Neural progenitor cell (in vitro differentiated cells): ENCODE results near the gene HERC5. TPM values are rescaled to one million over a fixed set of nuclear protein-coding genes. Genes with fewer than 3 reads are reported as not detected.
"Not testable (repeated sequence)": the region's sequence is repeated elsewhere in the genome, so short reads cannot be mapped to it uniquely, and the experiment has no call there.

ENCODE experiments used
- DNase-seq: peaks from one replicate; pipeline ENCODE4 v3.0.0-alpha.2; 2016; ENCODE audit warnings: low spot score
- H2AFZ ChIP-seq: fragments of 200-600 bp; sonication (generic); replicated peaks from 2 replicates; pipeline ENCODE4 v1.6.1; 2016; ENCODE audit warnings: antibody characterized with exemption
- H3F3A ChIP-seq: fragments of 200-600 bp; sonication (generic); 2 replicates; pipeline ENCODE4 v1.6.1; 2016; ENCODE audit warnings: antibody characterized with exemption, low read depth
- H3K27ac ChIP-seq: fragments of 200-600 bp; sonication (generic); 2 replicates; pipeline ENCODE4 v1.5.1; 2016; ENCODE audit warnings: mild to moderate bottlenecking
- H3K27me3 ChIP-seq: fragments of 200-600 bp; sonication (generic); 2 replicates; pipeline ENCODE4 v1.6.1; 2016; ENCODE audit warnings: mild to moderate bottlenecking, moderate library complexity
- H3K36me3 ChIP-seq: fragments of 200-600 bp; sonication (generic); 2 replicates; pipeline ENCODE4 v1.5.1; 2016
- H3K4me1 ChIP-seq: fragments of 200-600 bp; sonication (generic); 2 replicates; pipeline ENCODE4 v1.6.1; 2016; ENCODE audit warnings: mixed run types
- H3K4me2 ChIP-seq: fragments of 200-600 bp; sonication (generic); 2 replicates; pipeline ENCODE4 v1.6.1; 2016
- H3K4me3 ChIP-seq: fragments of 200-600 bp; sonication (generic); 2 replicates; pipeline ENCODE4 v1.5.1; 2016
- H3K79me2 ChIP-seq: fragments of 200-600 bp; sonication (generic); 2 replicates; pipeline ENCODE4 v1.6.1; 2016; ENCODE audit warnings: low read depth
- H3K9ac ChIP-seq: fragments of 200-600 bp; sonication (generic); 2 replicates; pipeline ENCODE4 v1.6.1; 2016
- H3K9me3 ChIP-seq: fragments of 200-600 bp; sonication (generic); 2 replicates; pipeline ENCODE4 v1.5.1; 2016; ENCODE audit warnings: low read depth
- H4K20me1 ChIP-seq: fragments of 200-600 bp; sonication (generic); 2 replicates; pipeline ENCODE4 v1.6.1; 2016; ENCODE audit warnings: low read depth
- H3K27ac Mint-ChIP-seq: 3 replicates; pipeline ENCODE4 v1.8.0; 2021; ENCODE audit warnings: mixed read lengths
- H3K27me3 Mint-ChIP-seq: 2 replicates; pipeline ENCODE4 v1.8.0; 2022; ENCODE audit warnings: low read depth, mild to moderate bottlenecking, inconsistent platforms, moderate library complexity, mixed read lengths; ENCODE audit not compliant: insufficient read depth
- H3K36me3 Mint-ChIP-seq: 3 replicates; pipeline ENCODE4 v1.8.0; 2021; ENCODE audit warnings: mixed read lengths
- H3K4me1 Mint-ChIP-seq: 3 replicates; pipeline ENCODE4 v1.8.0; 2021; ENCODE audit warnings: mixed read lengths
- H3K4me3 Mint-ChIP-seq: 3 replicates; pipeline ENCODE4 v1.8.0; 2021; ENCODE audit warnings: mild to moderate bottlenecking, moderate library complexity, mixed read lengths
- H3K9me3 Mint-ChIP-seq: 3 replicates; pipeline ENCODE4 v1.8.0; 2020; ENCODE audit warnings: mixed read lengths
- EZH2 ChIP-seq: fragments of 200-600 bp; sonication (generic); IDR thresholded peaks from 2 replicates; pipeline ENCODE4 v1.6.1; 2017; ENCODE audit warnings: antibody characterized with exemption, mild to moderate bottlenecking, moderate library complexity
- EZH2phosphoT487 ChIP-seq: fragments of 200-600 bp; sonication (generic); IDR thresholded peaks from 2 replicates; pipeline ENCODE4 v1.6.1; 2017; ENCODE audit warnings: antibody characterized with exemption
- total RNA-seq: library from RNA; depleted of rRNA; stranded (reverse); fragments of >200 nt; gene quantifications from 2 replicates; pipeline ENCODE4 v1.2.3, GENCODE V29; 2015; ENCODE audit warnings: low replicate concordance
- TF ChIP-seq, protein P1 (sequence below): fragments of 200-600 bp; sonication (generic); IDR thresholded peaks from 2 replicates; pipeline ENCODE4 v1.5.1; 2017; ENCODE audit warnings: antibody characterized with exemption, mild to moderate bottlenecking

The HERC5 gene
- total RNA-seq, 1 donor from 2014 or later: 6.6 TPM

DNA sequence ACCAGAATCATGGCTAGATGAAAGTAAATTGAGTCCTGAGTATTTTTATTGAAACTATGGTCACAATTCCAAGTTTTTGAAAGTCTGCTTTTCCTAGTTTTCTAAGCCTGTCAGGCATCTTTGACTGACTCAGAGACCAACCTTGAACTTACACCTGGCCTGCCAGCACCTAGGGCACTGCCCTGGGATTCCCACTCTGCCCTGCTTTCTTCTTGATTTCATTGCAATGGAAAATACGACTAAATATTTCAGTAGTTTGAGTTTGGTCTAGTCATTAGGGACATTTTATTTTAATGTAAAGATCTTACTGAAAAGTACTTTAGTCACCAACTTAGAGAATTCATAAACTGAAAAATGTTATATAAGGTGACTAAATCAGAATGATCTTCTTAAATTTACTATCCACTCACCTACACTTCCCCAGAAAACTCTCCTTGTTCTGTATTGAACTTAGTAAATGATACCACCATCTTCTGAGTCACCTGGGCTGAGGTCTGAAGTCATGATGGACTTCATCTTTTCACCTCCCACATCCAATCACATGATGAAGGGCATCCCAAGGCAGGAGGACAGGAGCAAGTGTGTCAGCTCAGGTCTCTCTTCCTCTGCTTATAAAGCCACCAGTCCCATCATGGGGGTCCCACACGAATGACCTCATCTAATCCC is 78.3 kb downstream of the HERC5 start:
- Histone ChIP-seq H3K79me2 (no peaks in the 10 kb centered on the region), H3K27me3 (no peaks in the 10 kb centered on the region), H2AFZ (no peak overlapping the region), H3K9me3 (no peaks in the 10 kb centered on the region), H3K4me3 (no peak overlapping the region), H3K36me3 (no peaks in the 10 kb centered on the region), H3K27ac (no peak overlapping the region), H3K9ac (no peak overlapping the region), H3K4me1 (no peaks in the 10 kb centered on the region), H3K4me2 (no peak overlapping the region), H4K20me1 (no peaks in the 10 kb centered on the region), H3F3A (no peaks in the 10 kb centered on the region)
- H3K27ac Mint-ChIP-seq: no peak overlapping the region
- no peaks in the 10 kb centered on the region for H3K36me3 Mint-ChIP-seq
- no peak for DNase-seq
- TF ChIP-seq, protein P1, sequence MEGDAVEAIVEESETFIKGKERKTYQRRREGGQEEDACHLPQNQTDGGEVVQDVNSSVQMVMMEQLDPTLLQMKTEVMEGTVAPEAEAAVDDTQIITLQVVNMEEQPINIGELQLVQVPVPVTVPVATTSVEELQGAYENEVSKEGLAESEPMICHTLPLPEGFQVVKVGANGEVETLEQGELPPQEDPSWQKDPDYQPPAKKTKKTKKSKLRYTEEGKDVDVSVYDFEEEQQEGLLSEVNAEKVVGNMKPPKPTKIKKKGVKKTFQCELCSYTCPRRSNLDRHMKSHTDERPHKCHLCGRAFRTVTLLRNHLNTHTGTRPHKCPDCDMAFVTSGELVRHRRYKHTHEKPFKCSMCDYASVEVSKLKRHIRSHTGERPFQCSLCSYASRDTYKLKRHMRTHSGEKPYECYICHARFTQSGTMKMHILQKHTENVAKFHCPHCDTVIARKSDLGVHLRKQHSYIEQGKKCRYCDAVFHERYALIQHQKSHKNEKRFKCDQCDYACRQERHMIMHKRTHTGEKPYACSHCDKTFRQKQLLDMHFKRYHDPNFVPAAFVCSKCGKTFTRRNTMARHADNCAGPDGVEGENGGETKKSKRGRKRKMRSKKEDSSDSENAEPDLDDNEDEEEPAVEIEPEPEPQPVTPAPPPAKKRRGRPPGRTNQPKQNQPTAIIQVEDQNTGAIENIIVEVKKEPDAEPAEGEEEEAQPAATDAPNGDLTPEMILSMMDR: no peak
- TF ChIP-seq EZH2 (no peak), EZH2phosphoT487 (no peak)
- peaks cover 4% of the 10 kb centered on the region for H3K27me3 Mint-ChIP-seq
- no peak overlapping the region for H3K4me3 Mint-ChIP-seq
- no peaks in the 10 kb centered on the region for H3K4me1 Mint-ChIP-seq
- H3K9me3 Mint-ChIP-seq: no peaks in the 10 kb centered on the region

DNA sequence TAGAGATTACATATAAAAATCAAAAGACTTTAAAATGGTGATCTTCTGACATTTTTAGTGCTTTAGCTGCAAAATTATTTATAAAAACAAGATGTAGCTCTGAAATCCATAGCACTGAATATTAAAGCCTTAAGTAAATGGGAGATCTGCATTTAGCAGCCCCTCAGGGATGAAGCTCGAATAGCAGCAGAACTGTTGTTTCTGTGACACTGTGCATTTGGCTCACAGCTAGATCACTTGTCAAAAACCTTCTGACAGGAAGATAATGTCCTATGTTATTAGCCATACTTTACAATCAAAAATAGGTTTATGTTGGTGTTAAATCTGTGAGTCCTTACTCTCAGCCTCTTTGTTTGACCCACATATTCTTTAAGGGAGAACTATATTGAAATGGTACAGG is 80.8 kb downstream of the HERC5 start:
- H3F3A ChIP-seq: no peaks in the 10 kb centered on the region
- no peaks in the 10 kb centered on the region for H3K4me1 ChIP-seq
- H3K9ac ChIP-seq: no peak overlapping the region
- Mint-ChIP-seq H3K4me3 (no peak overlapping the region), H3K27ac (no peak overlapping the region), H3K27me3 (peaks cover 4% of the 10 kb centered on the region), H3K9me3 (no peaks in the 10 kb centered on the region), H3K4me1 (no peaks in the 10 kb centered on the region), H3K36me3 (no peaks in the 10 kb centered on the region)
- no peaks in the 10 kb centered on the region for H3K27me3 ChIP-seq
- H3K27ac ChIP-seq: no peak overlapping the region
- no peaks in the 10 kb centered on the region for H3K79me2 ChIP-seq
- H4K20me1 ChIP-seq: no peaks in the 10 kb centered on the region
- H3K4me2 ChIP-seq: no peak overlapping the region
- no peaks in the 10 kb centered on the region for H3K9me3 ChIP-seq
- no peak overlapping the region for H2AFZ ChIP-seq
- DNase-seq: no peak
- TF ChIP-seq EZH2phosphoT487 (no peak), EZH2 (no peak)
- TF ChIP-seq, protein P1: no peak
- H3K4me3 ChIP-seq: no peak overlapping the region
- H3K36me3 ChIP-seq: no peaks in the 10 kb centered on the region

DNA sequence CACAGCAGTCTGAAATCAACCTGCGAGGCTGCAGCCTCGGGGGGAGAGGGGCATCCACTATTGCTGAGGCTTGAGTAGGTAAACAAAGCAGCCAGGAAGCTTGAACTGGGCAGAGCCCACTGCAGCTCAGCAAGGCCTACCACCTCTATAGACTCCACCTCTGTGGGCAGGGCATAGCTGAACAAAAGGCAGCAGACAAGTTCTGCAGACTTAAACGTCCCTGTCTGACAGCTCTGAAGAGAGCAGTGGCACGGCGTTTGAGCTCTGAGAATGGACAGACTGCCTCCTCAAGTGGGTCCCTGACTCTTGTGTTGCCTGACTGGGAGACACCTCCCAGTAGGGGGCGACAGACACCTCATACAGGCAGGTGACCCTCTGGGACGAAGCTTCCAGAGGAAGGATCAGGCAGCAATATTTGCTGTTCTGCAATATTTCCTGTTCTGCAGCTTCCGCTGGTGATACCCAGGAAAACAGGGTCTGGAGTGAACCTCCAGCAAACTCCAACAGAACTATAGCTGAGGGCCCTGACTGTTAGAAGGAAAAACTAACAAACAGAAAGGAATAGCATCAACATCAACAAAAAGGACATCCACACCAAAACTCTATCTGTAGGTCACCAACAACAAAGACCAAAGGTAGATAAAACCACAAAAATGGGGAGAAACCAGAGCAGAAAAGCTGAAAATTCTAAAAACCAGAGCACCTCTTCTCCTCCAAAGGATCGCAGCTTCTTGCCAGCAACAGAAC is 82.6 kb downstream of the HERC5 start:
- H3K4me3 Mint-ChIP-seq, H3K4me2 ChIP-seq, H3K9me3 Mint-ChIP-seq, H3K36me3 ChIP-seq, H3K4me1 Mint-ChIP-seq, H3K27ac Mint-ChIP-seq, H3K4me3 ChIP-seq, H3K36me3 Mint-ChIP-seq, H3K4me1 ChIP-seq, H3K79me2 ChIP-seq, H3K27me3 ChIP-seq, H3F3A ChIP-seq, H3K9me3 ChIP-seq, H3K27me3 Mint-ChIP-seq, H3K27ac ChIP-seq, H3K9ac ChIP-seq, H4K20me1 ChIP-seq: not testable (repeated sequence)
- peak; percentile 54 for DNase-seq
- peak overlapping the region; percentile 98 for H2AFZ ChIP-seq
- TF ChIP-seq, protein P1: peak; percentile 76
